ENCODE data around the gene TMPRSS4. TPM values are rescaled to one million over a fixed set of nuclear protein-coding genes. Genes with fewer than 3 reads are reported as not detected.

Gene TMPRSS4
- total and polyA plus RNA-seq, 2 experiments from 2014 or later: not detected

- Histone ChIP-seq H3K4me1 (ENCODE audit: insufficient read depth) (no peaks in the 10 kb centered on the region), H3K4me2 (ENCODE audit: unreplicated experiment) (no peak overlapping the region), H2AFZ (no peak overlapping the region), H4K20me1 (ENCODE audit: insufficient read depth) (no peaks in the 10 kb centered on the region), H3K4me3 (no peak overlapping the region), H3K79me2 (ENCODE audit: insufficient read depth) (no peaks in the 10 kb centered on the region), H3F3A (ENCODE audit: insufficient read depth) (no peaks in the 10 kb centered on the region), H3K27me3 (replicated peaks; ENCODE audit: insufficient read depth) (peaks cover 7% of the 10 kb centered on the region; the same call in 1 of the 2 replicates), H3K9ac (no peak overlapping the region), H3K27ac (no peak overlapping the region), H3K36me3 (ENCODE audit: low read depth) (no peaks in the 10 kb centered on the region), H3K9me3 (ENCODE audit: low read depth) (no peaks in the 10 kb centered on the region), H3K9me2 (ENCODE audit: insufficient read depth) (no peaks in the 10 kb centered on the region)
- no peak for TF ChIP-seq EZH2 (IDR thresholded peaks at IDR 0.05; ENCODE audit: insufficient read depth, poor library complexity, severe bottlenecking)
- TF ChIP-seq EZH2phosphoT487 (IDR thresholded peaks at IDR 0.05; ENCODE audit: insufficient read depth, low read depth): no peak
- DNase-seq: no peak
- in situ Hi-C loops (cut with MboI): no loop called here
- WGBS, 2 experiments (ENCODE audit: low coverage in 1 of 2, low lambda C conversion rate in 2 of 2, missing lambda C conversion rate in 2 of 2): 54 to 55% methylated on average over 8 of the region's 8 CpGs
Observed at GRCh38 chr11:118067006-118067405, 9.9 kb upstream of the TMPRSS4 start.

GRCh38 chr11:118068206-118068944 is 8.5 kb upstream of the TMPRSS4 start:
- no peak overlapping the region for H3K4me2 ChIP-seq (ENCODE audit: unreplicated experiment)
- H2AFZ ChIP-seq: no peak overlapping the region
- in situ Hi-C loops (cut with MboI): no loop called here
- WGBS, 2 experiments (ENCODE audit: low coverage in 1 of 2, low lambda C conversion rate in 2 of 2, missing lambda C conversion rate in 2 of 2): 63 to 66% methylated on average over 24 of the region's 24 CpGs
- TF ChIP-seq EZH2phosphoT487 (IDR thresholded peaks at IDR 0.05; ENCODE audit: insufficient read depth, low read depth): no peak
- no peak for TF ChIP-seq EZH2 (IDR thresholded peaks at IDR 0.05; ENCODE audit: insufficient read depth, poor library complexity, severe bottlenecking)
- no peaks in the 10 kb centered on the region for H4K20me1 ChIP-seq (ENCODE audit: insufficient read depth)
- no peaks in the 10 kb centered on the region for H3K36me3 ChIP-seq (ENCODE audit: low read depth)
- no peak overlapping the region for H3K4me3 ChIP-seq
- no peak overlapping the region for H3K27ac ChIP-seq
- no peaks in the 10 kb centered on the region for H3F3A ChIP-seq (ENCODE audit: insufficient read depth)
- no peaks in the 10 kb centered on the region for H3K79me2 ChIP-seq (ENCODE audit: insufficient read depth)
- no peaks in the 10 kb centered on the region for H3K9me3 ChIP-seq (ENCODE audit: low read depth)
- H3K4me1 ChIP-seq (ENCODE audit: insufficient read depth): no peaks in the 10 kb centered on the region
- peaks cover 7% of the 10 kb centered on the region; the same call in 1 of the 2 replicates for H3K27me3 ChIP-seq (replicated peaks; ENCODE audit: insufficient read depth)
- no peak for DNase-seq
- H3K9me2 ChIP-seq (ENCODE audit: insufficient read depth): no peaks in the 10 kb centered on the region
- no peak overlapping the region for H3K9ac ChIP-seq

GRCh38 chr11:118068945-118069612 is 7.8 kb upstream of the TMPRSS4 start:
- WGBS, 2 experiments (ENCODE audit: low coverage in 1 of 2, low lambda C conversion rate in 2 of 2, missing lambda C conversion rate in 2 of 2): 59 to 67% methylated on average over 10 of the region's 10 CpGs
- no peak for DNase-seq
- in situ Hi-C loops (cut with MboI): no loop called here
- Histone ChIP-seq H3K79me2 (ENCODE audit: insufficient read depth) (no peaks in the 10 kb centered on the region), H3K36me3 (ENCODE audit: low read depth) (no peaks in the 10 kb centered on the region), H3F3A (ENCODE audit: insufficient read depth) (no peaks in the 10 kb centered on the region), H2AFZ (no peak overlapping the region), H3K27ac (no peak overlapping the region), H4K20me1 (ENCODE audit: insufficient read depth) (no peaks in the 10 kb centered on the region), H3K4me2 (ENCODE audit: unreplicated experiment) (no peak overlapping the region), H3K9me2 (ENCODE audit: insufficient read depth) (no peaks in the 10 kb centered on the region), H3K9me3 (ENCODE audit: low read depth) (no peaks in the 10 kb centered on the region), H3K9ac (no peak overlapping the region), H3K4me3 (no peak overlapping the region), H3K4me1 (ENCODE audit: insufficient read depth) (no peaks in the 10 kb centered on the region), H3K27me3 (replicated peaks; ENCODE audit: insufficient read depth) (peaks cover 3% of the 10 kb centered on the region; the same call in 1 of the 2 replicates)
- no peak for TF ChIP-seq EZH2phosphoT487 (IDR thresholded peaks at IDR 0.05; ENCODE audit: insufficient read depth, low read depth)
- no peak for TF ChIP-seq EZH2 (IDR thresholded peaks at IDR 0.05; ENCODE audit: insufficient read depth, poor library complexity, severe bottlenecking)

GRCh38 chr11:118071416-118072030 is 5.4 kb upstream of the TMPRSS4 start:
- 46 to 50% methylated on average over 3 of the region's 3 CpGs for WGBS, 2 experiments (ENCODE audit: low coverage in 1 of 2, low lambda C conversion rate in 2 of 2, missing lambda C conversion rate in 2 of 2)
- in situ Hi-C loops (cut with MboI): no loop called here
- H3K9ac ChIP-seq: no peak overlapping the region

More at GRCh38 chr11:118071416-118072030, 5.4 kb upstream of the TMPRSS4 start:
- Histone ChIP-seq H3K27ac (no peak overlapping the region), H3K79me2 (ENCODE audit: insufficient read depth) (no peaks in the 10 kb centered on the region), H2AFZ (no peak overlapping the region), H4K20me1 (ENCODE audit: insufficient read depth) (no peaks in the 10 kb centered on the region), H3K9me2 (ENCODE audit: insufficient read depth) (no peaks in the 10 kb centered on the region), H3K36me3 (ENCODE audit: low read depth) (no peaks in the 10 kb centered on the region), H3K27me3 (replicated peaks; ENCODE audit: insufficient read depth) (no peaks in the 10 kb centered on the region; the same call in none of the 2 replicates), H3K4me2 (ENCODE audit: unreplicated experiment) (no peak overlapping the region), H3K4me3 (no peak overlapping the region), H3K9me3 (ENCODE audit: low read depth) (no peaks in the 10 kb centered on the region), H3K4me1 (ENCODE audit: insufficient read depth) (no peaks in the 10 kb centered on the region), H3F3A (ENCODE audit: insufficient read depth) (no peaks in the 10 kb centered on the region)
- TF ChIP-seq EZH2phosphoT487 (IDR thresholded peaks at IDR 0.05; ENCODE audit: insufficient read depth, low read depth): no peak
- DNase-seq: no peak
